ENCODE data around the gene HLA-DOB. TPM values are rescaled to one million over a fixed set of nuclear protein-coding genes. Genes with fewer than 3 reads are reported as not detected.

Gene HLA-DOB
- total and polyA plus RNA-seq, 10 of the 15 experiments (the other 5 are each of a cell fraction or from before 2014, with no cell fraction given): 27.4 to 79.1 (median 37.0) TPM

- 0 out of 2 replicates have a peak, but pooled peaks have one; percentile 12 for TF ChIP-seq ELK1 (IDR thresholded peaks at IDR 0.05; ENCODE audit: low read depth, low read length)
- TF ChIP-seq SKIL (IDR thresholded peaks at IDR 0.05; ENCODE audit: low read depth, poor library complexity, severe bottlenecking): peak; percentile 71
- TF ChIP-seq ZNF384 (IDR thresholded peaks at IDR 0.05; ENCODE audit: borderline replicate concordance, low read depth, low read length): no peak
- peak; percentile 72; the same call in 1 of the 2 replicates for TF ChIP-seq ZNF592 (IDR thresholded peaks at IDR 0.05)
- TF ChIP-seq CEBPB (IDR thresholded peaks at IDR 0.05; ENCODE audit: borderline replicate concordance in 1 of 2, low read depth in 2 of 2, low read length in 2 of 2): peak in 1 of 2 experiments; percentile 92; a peak in 1 of 4 replicates
- no peak; the same call in 1 of the 2 replicates for TF ChIP-seq ESRRA (IDR thresholded peaks at IDR 0.05; ENCODE audit: low read length)
- no peak for TF ChIP-seq ZBTB4 (CRISPR knock-in tag; IDR thresholded peaks at IDR 0.05)
- peak; percentile 9 for TF ChIP-seq SP1 (IDR thresholded peaks at IDR 0.05; ENCODE audit: low read depth, low read length)
- TF ChIP-seq NR2C1 (IDR thresholded peaks at IDR 0.05): no peak
- no peak for TF ChIP-seq NFYB (IDR thresholded peaks at IDR 0.05; ENCODE audit: insufficient read depth, low read depth, low read length)
- TF ChIP-seq ETV6 (conservative IDR thresholded peaks at IDR 0.05 in 1 of 2, IDR thresholded peaks at IDR 0.05 in 1 of 2; ENCODE audit: borderline replicate concordance in 1 of 2, low read depth in 1 of 2): no peak
- TF ChIP-seq RBBP5 (conservative IDR thresholded peaks at IDR 0.05): 0 out of 2 replicates have a peak, but pooled peaks have one; percentile 69
- TF ChIP-seq BRCA1 (IDR thresholded peaks at IDR 0.05; ENCODE audit: low read depth, low read length): no peak
- TF ChIP-seq GABPA (IDR thresholded peaks at IDR 0.05; ENCODE audit: low read depth): no peak
- TF ChIP-seq EED (IDR thresholded peaks at IDR 0.05; ENCODE audit: low read depth): peak; percentile 83
- peak; percentile 38 for TF ChIP-seq MXI1 (IDR thresholded peaks at IDR 0.05; ENCODE audit: low read depth, low read length)
Observed at GRCh38 chr6:32853541-32854375, 37.0 kb upstream of the HLA-DOB start, which contains the start of the genes PSMB9 and TAP1 (continued).

Data from GM12878 (cell line).